Measurements from ENCODE around the gene NIN.

The NIN gene

DNA sequence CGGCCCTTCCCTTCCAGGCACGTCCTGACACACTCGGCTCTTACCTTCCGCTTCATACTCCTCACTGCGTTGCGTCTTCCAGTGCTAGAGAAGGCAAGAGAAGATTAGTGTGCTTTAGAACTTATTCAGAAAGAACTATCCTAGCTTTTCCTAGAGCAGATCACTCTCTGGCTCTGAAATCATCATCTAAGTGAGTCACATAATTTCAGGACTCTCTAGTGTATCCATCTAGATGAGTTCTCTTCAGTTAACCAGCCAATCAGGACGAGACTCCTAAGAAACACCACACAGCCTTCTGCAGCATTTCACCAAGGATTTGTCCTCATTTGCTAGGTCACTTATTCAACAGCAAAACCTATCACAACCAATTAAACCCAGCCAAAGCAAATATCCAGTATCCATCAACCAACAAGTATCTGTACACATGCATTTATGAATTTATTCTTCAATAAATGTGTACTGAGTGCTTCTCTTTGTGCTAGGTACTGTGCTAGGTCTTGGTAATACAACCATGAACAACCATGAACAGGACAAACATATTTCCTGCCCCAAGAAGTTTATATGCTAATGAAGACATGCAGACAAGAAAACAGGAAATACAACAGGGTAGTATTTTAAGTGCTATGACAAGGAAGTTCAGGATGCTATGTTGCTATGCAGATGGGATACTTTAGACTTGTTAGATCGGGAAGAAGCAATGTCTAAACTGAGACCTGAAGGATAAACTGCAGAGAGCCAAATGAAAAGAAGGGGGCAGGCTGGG lies 52.1 kb downstream of the NIN start:
- TF ChIP-seq POLR2AphosphoS5 (IDR thresholded peaks at IDR 0.05; ENCODE audit: low read depth, low read length) (no peak), FOXP2 (optimal IDR thresholded peaks at IDR 0.05; ENCODE audit: borderline replicate concordance, extremely low read depth, extremely low read length, insufficient read depth) (no peak), TAF1 (IDR thresholded peaks at IDR 0.05; ENCODE audit: borderline replicate concordance, insufficient read depth, low read length) (no peak), SIN3A (IDR thresholded peaks at IDR 0.05; ENCODE audit: borderline replicate concordance, insufficient read depth, low read length) (no peak)
- TF ChIP-seq, protein P1, sequence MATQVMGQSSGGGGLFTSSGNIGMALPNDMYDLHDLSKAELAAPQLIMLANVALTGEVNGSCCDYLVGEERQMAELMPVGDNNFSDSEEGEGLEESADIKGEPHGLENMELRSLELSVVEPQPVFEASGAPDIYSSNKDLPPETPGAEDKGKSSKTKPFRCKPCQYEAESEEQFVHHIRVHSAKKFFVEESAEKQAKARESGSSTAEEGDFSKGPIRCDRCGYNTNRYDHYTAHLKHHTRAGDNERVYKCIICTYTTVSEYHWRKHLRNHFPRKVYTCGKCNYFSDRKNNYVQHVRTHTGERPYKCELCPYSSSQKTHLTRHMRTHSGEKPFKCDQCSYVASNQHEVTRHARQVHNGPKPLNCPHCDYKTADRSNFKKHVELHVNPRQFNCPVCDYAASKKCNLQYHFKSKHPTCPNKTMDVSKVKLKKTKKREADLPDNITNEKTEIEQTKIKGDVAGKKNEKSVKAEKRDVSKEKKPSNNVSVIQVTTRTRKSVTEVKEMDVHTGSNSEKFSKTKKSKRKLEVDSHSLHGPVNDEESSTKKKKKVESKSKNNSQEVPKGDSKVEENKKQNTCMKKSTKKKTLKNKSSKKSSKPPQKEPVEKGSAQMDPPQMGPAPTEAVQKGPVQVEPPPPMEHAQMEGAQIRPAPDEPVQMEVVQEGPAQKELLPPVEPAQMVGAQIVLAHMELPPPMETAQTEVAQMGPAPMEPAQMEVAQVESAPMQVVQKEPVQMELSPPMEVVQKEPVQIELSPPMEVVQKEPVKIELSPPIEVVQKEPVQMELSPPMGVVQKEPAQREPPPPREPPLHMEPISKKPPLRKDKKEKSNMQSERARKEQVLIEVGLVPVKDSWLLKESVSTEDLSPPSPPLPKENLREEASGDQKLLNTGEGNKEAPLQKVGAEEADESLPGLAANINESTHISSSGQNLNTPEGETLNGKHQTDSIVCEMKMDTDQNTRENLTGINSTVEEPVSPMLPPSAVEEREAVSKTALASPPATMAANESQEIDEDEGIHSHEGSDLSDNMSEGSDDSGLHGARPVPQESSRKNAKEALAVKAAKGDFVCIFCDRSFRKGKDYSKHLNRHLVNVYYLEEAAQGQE (IDR thresholded peaks at IDR 0.05; ENCODE audit: insufficient read depth in 1 of 2, low read depth in 2 of 2, low read length in 2 of 2), result no peak

GRCh38 chr14:50776522-50776921 lies 54.4 kb downstream of the NIN start:
- TF ChIP-seq FOXP2 (optimal IDR thresholded peaks at IDR 0.05; ENCODE audit: borderline replicate concordance, extremely low read depth, extremely low read length, insufficient read depth), result no peak
- no peak for TF ChIP-seq SIN3A (IDR thresholded peaks at IDR 0.05; ENCODE audit: borderline replicate concordance, insufficient read depth, low read length)
- TF ChIP-seq TAF1 (IDR thresholded peaks at IDR 0.05; ENCODE audit: borderline replicate concordance, insufficient read depth, low read length), result no peak
- TF ChIP-seq, protein P1 (IDR thresholded peaks at IDR 0.05; ENCODE audit: insufficient read depth in 1 of 2, low read depth in 2 of 2, low read length in 2 of 2), result no peak
- TF ChIP-seq POLR2AphosphoS5 (IDR thresholded peaks at IDR 0.05; ENCODE audit: low read depth, low read length), result no peak

DNA sequence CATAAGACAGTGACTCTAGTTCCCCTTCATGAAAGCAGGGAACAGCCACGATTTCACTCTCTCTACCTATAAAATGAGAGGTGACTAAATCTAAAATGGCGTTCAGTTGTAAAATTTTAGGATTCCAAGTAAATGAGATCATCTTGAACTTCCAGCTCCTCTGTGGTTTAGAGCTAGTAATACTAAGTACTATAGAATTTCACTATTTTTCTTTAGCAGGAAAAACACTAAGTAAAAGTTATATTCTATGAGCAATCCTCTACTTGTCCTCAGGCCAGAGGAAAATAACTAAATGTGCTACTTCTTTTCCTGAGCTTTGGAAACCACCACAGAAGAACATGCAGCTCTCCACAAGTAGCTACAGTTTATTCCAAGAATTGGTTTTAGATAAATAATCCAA lies 55.6 kb downstream of the NIN start:
- TF ChIP-seq POLR2AphosphoS5 (IDR thresholded peaks at IDR 0.05; ENCODE audit: low read depth, low read length), result no peak
- no peak for TF ChIP-seq TAF1 (IDR thresholded peaks at IDR 0.05; ENCODE audit: borderline replicate concordance, insufficient read depth, low read length)
- TF ChIP-seq, protein P1 (IDR thresholded peaks at IDR 0.05; ENCODE audit: insufficient read depth in 1 of 2, low read depth in 2 of 2, low read length in 2 of 2), result no peak
- TF ChIP-seq FOXP2 (optimal IDR thresholded peaks at IDR 0.05; ENCODE audit: borderline replicate concordance, extremely low read depth, extremely low read length, insufficient read depth), result no peak
- TF ChIP-seq SIN3A (IDR thresholded peaks at IDR 0.05; ENCODE audit: borderline replicate concordance, insufficient read depth, low read length), result no peak

- no peak for TF ChIP-seq FOXP2 (optimal IDR thresholded peaks at IDR 0.05; ENCODE audit: borderline replicate concordance, extremely low read depth, extremely low read length, insufficient read depth)
- TF ChIP-seq SIN3A (IDR thresholded peaks at IDR 0.05; ENCODE audit: borderline replicate concordance, insufficient read depth, low read length), result no peak
- TF ChIP-seq TAF1 (IDR thresholded peaks at IDR 0.05; ENCODE audit: borderline replicate concordance, insufficient read depth, low read length), result no peak
- TF ChIP-seq POLR2AphosphoS5 (IDR thresholded peaks at IDR 0.05; ENCODE audit: low read depth, low read length), result no peak
- TF ChIP-seq, protein P1 (IDR thresholded peaks at IDR 0.05; ENCODE audit: insufficient read depth in 1 of 2, low read depth in 2 of 2, low read length in 2 of 2), result no peak
These were observed 56.3 kb downstream of the NIN start for GRCh38 chr14:50774542-50775267.

Measured in PFSK-1 (cell line).